ENCODE measurements around the gene CMKLR1.

CMKLR1 gene, protein sequence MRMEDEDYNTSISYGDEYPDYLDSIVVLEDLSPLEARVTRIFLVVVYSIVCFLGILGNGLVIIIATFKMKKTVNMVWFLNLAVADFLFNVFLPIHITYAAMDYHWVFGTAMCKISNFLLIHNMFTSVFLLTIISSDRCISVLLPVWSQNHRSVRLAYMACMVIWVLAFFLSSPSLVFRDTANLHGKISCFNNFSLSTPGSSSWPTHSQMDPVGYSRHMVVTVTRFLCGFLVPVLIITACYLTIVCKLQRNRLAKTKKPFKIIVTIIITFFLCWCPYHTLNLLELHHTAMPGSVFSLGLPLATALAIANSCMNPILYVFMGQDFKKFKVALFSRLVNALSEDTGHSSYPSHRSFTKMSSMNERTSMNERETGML

DNA sequence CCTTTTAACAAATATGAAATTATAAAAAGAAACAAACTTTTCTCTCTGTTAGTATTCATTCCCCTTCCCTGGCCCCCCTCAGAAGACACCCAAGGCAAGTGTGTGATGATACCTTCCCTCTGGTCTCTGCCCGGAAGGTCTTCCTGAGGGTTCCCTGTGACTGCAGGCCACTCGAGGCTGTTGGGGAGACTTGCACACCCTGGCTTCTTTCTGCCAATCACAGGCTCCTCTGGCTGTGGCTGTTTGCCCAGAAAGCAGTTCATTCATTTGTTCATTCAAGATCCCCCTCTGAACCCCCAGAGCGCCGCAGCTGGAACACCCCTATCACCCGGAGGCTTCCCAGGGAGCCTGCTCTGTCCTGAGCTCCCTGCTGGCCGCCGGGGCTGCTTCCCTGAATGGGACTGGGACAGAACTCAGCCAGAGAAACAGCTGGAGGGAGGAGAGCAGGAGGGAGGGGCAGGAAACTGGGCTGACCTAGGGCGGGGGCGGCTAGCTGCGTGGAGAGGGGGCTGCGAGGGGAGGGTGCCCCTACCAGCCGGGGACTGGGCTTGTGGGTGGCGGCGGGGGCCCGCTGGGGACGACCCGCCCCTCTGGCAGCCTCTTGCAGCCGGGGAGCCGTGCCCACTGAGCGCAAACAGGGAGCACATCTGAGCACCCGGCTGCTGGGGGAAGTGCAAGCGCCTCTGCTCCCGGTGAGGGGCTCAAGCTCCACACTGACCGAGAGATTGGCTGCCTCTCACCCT is at the start of gene CMKLR1:
Gene CMKLR1 (minus strand): TSS at position 397 of the 743 bp plus-strand sequence. CDS start 45,720 bp downstream, outside the sequence.
- in situ Hi-C loops (cut with HindIII; ENCODE audit: low sequenced_read_pairs) = no loop called here

DNA sequence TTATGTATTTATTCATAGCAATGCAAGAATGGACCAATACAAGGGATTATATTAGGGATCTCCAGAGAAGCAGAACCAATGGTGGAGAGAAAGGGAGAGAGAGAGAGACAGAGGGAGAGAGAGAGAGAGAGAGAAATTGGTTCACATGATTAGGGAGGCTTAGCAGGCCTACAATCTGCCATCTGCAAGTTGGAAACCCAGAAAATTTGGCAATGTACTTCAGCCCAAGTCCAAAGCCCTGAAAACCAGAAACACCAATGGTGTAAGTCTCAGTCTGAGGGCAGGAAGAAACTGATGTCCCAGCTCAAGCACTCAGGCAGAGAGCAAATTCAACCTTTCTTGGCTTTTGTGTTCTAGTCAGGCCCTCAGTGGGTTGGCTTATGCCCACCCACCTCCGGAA is 48.7 kb upstream of the CMKLR1 start:
- in situ Hi-C loops (cut with HindIII; ENCODE audit: low sequenced_read_pairs) = no loop called here

DNA sequence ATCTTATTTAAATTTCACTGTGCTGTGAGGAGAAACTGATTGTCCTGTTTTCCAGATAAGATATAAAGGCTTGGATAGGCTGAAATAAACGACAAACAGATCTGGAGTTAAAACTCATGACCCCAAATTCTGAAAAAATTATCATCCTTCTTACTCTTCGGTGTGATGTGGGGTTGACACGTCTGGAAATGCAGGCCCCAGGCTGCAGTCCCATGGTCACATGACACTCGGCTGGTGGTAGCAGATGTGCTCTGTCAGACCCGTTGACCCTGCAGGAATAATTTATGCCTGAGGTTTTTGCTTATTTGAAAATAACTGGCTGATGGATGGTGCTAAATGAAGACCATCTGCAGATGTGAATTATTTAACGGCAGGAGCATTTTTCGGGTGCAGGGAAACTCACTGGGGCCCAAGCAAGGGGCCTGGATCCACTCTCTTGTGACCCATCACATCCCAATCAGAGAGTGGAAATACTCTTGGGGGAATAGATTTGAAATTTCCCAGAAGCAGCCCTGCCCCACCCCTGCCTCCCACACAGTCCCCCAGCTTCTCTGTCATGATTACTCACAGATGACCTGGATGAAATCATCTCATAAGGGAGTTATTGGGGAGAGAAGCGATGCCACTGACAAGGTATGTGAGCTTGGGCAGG is 47.7 kb upstream of the CMKLR1 start:
- in situ Hi-C loops (cut with HindIII; ENCODE audit: low sequenced_read_pairs) = no loop called here

DNA sequence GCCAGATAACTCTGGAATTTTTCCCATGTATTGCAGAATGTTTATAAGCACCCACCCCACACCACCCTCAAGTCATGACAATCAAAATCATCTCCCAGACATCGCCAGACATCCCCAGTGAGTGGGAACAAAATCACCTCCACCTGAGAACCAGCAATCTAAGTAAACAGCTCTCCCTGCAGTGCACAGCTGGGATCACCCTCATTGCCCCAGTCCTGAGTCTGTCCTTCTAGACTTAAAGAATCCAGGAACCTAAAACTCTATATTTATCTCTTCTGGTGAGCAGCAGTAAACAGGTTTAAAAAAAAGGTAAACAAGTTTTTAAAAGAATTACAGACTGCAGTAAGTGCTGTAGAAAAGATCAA is 43.3 kb upstream of the CMKLR1 start:
- in situ Hi-C loops (cut with HindIII; ENCODE audit: low sequenced_read_pairs) = no loop called here

DNA sequence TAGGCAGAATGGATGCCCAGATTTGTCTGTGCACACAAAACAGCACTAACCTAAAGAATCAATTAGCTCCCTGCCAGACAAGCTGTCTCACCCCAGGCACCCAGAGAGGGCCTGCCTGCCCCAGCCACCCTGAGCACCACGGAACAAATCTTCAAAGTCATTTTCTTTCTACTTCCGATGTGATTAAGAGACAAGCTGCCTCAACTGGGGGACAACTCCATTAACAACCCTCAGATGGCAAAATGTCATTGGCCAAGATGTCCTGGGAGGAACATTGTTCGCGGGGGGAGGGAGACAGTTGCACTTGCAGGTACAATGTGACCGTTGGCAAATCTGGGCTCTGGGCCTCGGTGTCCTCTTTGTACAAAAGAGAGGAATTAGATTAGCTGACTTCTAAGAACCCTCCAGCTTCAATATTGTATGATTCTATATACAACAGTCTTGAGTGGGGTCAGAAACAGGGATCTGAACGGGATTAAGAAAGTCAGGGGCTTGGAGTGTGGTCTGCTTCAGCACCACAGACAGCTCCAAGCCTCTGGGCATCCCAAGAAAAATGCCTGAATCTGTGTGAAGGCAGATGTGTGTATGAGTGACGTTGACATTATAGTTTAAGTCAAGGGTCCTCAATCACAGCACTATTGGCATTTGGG is 42.8 kb upstream of the CMKLR1 start:
- in situ Hi-C loops (cut with HindIII; ENCODE audit: low sequenced_read_pairs) = no loop called here

DNA sequence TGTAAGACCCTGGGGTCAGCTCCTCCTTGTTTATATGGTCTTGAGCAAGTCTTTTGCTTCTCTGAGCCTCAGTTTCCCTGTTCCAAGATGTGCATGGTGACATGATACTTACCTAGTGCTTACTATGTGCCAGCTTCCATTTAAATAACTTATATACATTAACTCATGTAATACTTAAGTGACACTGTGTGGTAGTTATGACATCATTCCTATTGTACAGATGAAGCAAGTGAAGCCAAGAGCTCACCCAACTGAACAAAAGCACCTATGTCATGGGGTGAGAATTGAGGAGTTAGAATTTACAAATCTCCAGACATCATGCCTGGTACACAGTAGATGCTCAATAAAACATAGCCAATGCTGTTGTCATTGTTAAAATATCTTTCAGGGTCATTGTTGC is 41.3 kb upstream of the CMKLR1 start:
- in situ Hi-C loops (cut with HindIII; ENCODE audit: low sequenced_read_pairs) = no loop called here

DNA sequence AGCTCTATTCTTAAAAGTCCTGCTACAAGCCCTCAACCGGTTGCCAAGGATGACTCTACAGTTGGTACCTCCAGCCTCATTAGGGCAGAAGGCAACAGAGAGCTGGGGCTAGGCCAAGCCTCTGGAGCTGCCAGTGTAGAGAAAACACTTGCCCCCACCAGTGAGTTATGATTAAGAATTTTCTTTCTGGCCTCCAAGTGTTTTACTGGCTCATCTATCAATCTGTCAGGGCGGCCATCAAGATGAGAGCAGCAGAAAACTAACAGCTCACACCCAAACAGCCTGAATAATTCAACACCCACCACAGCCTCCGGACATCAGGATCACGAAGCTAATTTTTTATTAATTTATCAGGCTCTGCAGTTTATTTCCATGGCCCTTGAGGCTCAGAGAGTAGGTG is 40.7 kb upstream of the CMKLR1 start:
- in situ Hi-C loops (cut with HindIII; ENCODE audit: low sequenced_read_pairs) = no loop called here

DNA sequence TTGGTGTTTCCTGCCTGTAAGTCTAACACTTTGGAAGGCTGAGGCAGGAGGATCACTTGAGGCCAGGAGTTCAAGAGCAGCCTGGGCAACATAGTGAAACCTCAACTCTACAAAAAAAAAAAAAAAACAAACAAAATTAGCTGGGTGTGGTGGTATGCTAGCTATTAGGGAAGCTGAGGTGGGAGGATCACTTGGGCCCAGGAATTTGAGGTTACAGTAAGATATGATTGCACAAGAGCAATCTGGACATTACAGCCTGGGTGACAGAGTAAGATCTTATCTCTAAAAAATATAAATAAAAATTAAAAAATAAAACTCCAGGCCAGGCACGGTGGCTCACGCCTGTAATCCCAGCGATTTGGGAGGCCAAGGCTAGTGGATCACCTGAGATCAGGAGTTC is 39.8 kb upstream of the CMKLR1 start:
- in situ Hi-C loops (cut with HindIII; ENCODE audit: low sequenced_read_pairs) = no loop called here

DNA sequence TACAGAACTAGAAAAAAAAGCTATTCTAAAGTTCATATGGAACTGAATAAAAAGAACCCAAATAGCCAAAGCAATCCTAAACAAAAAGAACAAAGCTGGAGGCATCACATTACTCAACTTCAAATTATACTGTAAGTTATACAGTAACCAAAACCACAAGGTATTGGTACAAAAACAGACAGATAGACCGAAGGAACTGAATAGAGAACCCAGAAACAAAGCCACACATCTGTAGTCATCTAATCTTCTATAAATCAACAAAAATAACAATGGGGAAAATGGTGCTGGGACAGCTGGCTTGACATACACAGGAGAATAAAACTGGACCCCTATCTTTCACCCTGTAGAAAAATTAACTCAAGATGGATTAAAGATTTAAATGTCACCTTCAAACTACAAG is 38.1 kb upstream of the CMKLR1 start:
- in situ Hi-C loops (cut with HindIII; ENCODE audit: low sequenced_read_pairs) = no loop called here

DNA sequence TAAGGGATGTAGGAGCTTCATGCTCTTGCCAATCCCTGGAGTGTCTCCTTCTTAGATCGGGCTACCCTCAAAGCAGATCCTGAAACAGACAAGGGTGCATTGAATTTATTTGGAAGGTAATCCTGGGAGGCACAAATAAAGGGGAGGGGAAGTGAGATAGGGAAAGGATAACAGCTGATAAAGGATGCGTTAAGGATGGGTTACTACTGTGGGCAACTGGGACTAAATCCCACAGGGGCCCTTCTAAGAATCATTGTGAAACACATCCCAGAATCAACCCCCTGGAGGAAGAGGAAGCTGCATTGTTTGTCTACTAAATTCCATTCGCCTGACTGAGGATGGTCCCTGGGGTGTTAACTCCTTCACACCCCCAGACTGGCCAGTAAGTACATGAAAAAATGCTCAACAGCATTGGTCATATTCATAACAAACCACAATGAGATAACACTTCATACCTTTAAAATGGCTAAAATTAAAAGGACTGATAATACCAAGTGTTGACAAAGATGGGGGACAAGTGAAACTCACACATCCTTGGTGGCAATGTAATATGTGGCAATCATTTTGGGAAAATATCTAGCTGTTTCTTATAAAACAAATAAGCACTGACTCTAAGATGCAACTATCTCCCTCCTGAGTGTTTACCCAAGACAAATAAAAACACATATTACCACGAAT is 37.0 kb upstream of the CMKLR1 start:
- in situ Hi-C loops (cut with HindIII; ENCODE audit: low sequenced_read_pairs) = no loop called here

DNA sequence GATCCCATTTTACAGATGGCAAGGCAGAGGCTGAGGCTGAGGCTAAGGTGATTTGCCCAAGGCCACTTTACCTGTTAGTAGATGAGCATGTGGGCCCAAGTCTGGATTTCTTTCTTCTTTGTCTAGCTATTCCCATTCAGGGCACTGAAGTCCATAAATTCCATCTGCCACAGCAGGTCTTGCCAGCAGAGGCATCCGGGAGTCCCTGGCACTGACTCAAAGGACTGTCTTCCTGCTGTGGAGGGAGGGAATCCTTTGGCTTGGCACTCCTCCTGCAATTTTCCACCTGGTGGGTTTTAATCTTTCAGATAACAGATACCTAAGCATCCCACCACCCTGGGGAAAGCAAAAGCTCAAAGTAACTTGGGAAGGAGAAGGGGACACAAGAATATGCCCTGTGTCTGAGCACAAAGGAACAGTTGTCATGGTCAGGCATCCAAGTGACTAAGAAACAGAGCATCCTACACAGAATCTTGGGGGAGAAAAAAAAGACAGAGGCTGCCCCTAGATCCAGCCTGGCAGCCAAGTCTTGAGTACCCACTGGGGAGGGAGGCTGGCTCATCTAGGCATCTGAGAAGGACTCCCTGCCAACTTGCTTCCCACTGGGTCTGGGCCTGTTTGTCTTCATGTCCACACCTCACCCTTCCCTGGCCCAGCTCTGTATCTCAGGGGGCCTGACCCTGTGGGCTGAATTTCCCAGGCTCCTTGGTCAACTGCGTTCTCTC is 35.6 kb upstream of the CMKLR1 start:
- in situ Hi-C loops (cut with HindIII; ENCODE audit: low sequenced_read_pairs) = no loop called here

DNA sequence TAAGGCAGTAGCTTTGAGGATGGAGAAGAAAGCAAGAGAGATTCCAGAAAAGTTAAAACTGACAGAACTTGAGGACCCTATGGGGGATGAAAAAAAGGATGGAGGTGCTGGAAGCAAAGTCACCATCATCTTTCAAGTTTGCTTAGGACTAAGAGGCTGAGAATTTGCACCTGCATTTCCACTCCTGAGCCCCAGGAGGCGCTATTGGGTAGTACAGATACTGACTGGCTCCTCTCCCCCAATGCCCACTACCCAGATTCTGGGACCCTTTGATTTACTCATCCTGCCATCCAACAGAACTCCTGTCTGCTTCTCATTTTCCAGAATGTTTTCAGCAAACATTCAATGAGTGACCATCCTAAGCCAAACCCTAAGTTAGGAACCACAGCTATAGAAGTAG is 34.0 kb upstream of the CMKLR1 start:
- in situ Hi-C loops (cut with HindIII; ENCODE audit: low sequenced_read_pairs) = no loop called here

DNA sequence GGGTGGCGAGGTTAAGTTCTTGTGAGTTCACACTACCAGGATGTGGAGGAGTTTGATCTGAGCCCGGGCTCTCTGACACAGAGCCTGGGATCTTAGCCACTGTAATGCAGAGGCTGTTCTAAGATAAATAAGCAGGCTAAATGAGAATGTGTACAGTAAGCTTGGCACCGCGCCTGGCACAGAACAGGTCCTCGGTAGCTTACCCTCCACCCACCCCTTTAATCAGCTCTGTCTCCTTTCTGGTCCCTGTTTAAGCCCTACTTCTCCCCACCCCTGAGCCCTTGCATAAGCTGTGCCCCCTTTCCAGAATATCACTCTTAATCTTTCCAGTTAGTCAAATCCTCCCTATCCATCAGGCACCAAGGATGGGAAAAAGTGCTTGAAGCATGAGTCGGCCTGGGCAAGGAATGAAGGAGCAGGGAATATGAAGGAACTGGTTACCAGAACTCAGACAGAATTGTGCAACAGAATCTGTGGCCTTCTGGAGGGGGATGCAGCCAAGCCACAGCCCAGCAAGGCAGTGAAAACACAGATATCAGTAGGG is 32.8 kb upstream of the CMKLR1 start:
- in situ Hi-C loops (cut with HindIII; ENCODE audit: low sequenced_read_pairs) = no loop called here

DNA sequence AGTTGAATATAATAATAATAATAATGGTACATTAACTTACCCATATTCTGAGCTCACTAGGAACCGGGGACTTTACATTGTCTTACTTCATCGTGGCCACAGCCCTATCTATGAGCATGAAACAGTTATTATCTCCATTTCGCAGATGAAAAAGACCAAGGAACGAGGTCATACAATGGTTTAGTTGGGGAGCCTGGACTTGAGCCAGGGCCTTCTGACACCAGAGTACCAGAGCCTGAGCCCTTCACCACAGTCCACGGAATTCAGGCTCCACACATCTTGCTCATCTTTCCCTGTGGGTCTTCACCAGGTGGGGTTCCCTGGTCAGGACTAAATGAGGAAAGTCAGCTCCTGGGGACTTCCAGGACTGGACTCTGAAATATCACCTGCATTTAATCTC is 31.3 kb upstream of the CMKLR1 start:
- in situ Hi-C loops (cut with HindIII; ENCODE audit: low sequenced_read_pairs) = no loop called here

DNA sequence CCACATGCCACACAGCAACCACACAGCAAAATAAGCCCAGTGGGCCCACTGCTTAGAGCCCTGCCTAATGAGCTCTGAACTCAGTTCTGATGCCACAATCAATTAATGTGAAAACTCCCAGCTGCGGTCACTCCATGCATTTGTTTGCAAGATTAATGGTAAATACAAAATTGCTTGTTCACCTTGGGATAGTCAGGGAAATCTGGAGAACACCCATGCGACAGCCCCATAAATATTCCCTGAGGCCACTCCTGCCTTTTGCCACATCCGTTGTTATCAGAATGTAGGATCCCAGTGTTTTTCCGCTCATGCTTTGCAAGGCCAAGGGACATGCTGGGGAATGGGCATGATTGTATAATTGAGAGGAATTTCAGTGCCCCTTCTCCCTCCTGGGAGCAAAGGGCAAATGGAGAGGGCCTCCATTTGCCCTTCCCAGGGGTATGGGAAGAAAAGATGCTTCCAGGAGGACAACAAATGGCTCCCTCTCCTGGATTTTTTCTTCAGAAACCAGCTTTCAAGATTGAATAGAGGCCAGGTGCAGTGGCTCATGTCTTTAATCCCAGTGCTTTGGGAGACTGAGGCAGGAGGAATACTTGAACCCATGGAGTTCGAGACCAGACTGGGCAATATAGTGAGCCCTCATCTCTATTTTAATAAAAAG is 30.8 kb upstream of the CMKLR1 start:
- in situ Hi-C loops (cut with HindIII; ENCODE audit: low sequenced_read_pairs) = no loop called here

DNA sequence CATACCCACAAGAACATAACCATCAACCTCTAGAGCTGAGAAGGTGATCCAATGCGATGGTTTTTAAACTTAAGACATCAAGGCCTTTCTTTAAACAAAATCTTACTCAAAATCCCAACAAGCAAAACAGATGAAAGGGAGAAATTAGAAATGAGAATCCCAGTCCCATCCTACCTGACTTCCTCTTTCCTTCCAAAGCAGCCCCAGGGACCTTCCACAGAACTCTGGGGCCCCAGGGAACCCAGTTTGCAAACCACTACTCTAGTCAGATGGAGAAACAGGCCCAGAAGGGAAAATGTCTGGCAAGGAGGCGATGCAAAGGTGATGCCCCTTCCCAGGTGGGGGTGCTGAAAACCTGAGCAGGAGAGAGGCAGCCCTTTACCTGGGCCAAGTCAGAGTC is 29.0 kb upstream of the CMKLR1 start:
- in situ Hi-C loops (cut with HindIII; ENCODE audit: low sequenced_read_pairs) = no loop called here

DNA sequence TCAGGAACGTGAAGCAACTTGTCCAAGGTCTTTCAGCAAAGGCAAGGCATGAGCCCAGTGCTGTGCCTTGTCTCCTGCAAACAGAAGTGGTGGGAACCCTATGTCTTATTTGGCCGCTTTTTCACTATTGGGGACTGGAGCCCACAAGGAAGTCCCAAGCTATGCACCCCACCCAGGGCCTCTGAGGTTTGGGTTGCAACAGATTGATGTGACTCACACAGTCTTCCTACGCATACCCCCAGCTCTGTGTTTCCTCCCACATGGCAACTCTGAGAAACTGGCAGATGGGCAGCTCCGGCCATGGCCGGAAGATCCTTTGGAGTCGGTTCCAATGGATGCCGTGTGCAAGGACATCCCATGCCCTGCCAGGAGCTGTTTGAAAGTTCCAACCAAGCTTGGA is 28.3 kb upstream of the CMKLR1 start:
- in situ Hi-C loops (cut with HindIII; ENCODE audit: low sequenced_read_pairs) = no loop called here

DNA sequence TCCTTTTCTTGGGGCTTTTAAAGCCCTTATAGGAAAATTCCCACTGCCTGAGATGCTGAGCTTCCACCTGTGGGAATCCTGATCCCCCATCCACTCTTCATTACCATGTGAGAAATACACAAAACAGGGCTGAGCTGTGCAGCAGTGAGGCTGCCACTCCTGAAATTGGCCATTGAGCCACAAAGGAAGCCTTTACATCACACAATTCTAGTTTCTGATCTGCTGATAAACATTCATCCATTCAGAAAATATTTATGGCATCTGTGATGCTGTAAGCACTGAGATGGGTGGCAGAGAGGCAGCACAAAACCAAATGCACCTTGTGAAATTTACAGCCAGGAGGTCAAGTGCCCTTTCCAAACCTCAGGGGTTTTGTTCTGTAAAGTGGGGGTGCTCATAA is 26.2 kb upstream of the CMKLR1 start:
- in situ Hi-C loops (cut with HindIII; ENCODE audit: low sequenced_read_pairs) = no loop called here

DNA sequence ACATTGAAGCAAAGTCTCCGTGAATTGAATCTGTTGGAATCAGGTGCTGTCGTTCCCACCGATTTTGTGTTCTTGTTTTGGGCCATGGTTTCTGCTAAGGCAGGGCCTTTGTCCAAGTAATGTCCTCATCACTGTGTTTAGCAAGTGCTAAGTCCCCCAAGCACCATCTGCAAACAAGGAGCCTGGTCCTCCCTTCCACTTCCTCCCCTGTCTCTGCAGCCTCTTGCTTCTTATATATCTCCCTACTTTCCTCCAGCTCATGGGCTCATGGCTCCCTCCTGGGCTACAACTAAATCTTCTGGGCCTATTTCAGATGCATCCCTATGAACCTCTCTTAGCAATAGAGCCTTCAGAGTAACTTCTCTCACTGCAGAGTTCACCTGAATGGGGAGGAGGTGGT is 25.8 kb upstream of the CMKLR1 start:
- in situ Hi-C loops (cut with HindIII; ENCODE audit: low sequenced_read_pairs) = no loop called here

DNA sequence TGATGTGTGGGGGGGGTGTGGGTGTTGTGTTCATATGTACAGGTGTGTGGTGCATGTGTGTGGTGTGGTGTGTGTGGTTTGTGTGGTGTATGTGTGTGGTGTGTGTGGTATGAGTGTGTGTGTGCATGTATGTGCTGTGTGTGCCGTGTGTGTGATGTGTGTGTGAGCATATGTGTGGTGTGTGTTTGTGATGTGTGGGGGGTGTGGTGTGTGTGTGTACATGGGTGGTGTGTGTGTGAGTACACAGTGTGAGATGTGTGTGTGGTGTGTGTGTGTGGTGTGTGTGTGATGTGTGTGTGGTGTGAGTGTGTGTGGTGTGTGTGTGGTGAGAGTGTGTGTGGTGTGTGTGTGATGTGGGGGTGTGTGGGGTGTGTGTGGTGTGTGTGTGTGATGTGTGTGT is 24.5 kb upstream of the CMKLR1 start:
- in situ Hi-C loops (cut with HindIII; ENCODE audit: low sequenced_read_pairs) = no loop called here

All from endothelial cell of hepatic sinusoid (primary cell).